Stimulated activated naive CD8-positive, alpha-beta T cell treated with anti-CD3 and anti-CD28 coated beads, Interleukin-15, amount 100 ng/mL, for 72 hours (primary cell): Measurements from ENCODE around the gene TIPIN.
"Not testable (repeated sequence)": the region's sequence is repeated elsewhere in the genome, so short reads cannot be mapped to it uniquely, and the experiment has no call there.

Source experiments
- ATAC-seq: fragments of 150-1000 bp; cut with Tn5 transposase; 2 replicates; pipeline ENCODE4 v1.10.0; 2021; ENCODE audit warnings: mild to moderate bottlenecking, moderate library complexity
- DNase-seq, 2 donors: peaks; one replicate each; pipeline ENCODE4 v3.0.0; 2021 to 2022
- H3K27ac Mint-ChIP-seq, 2 donors: one replicate each; pipeline ENCODE4 v1.8.0; 2022; ENCODE audit warnings: mild to moderate bottlenecking in 2 of 2, mixed read lengths in 2 of 2, moderate library complexity in 2 of 2
- H3K27me3 Mint-ChIP-seq: one replicate; pipeline ENCODE4 v1.8.0; 2022; ENCODE audit warnings: mixed read lengths
- H3K4me1 Mint-ChIP-seq: one replicate; pipeline ENCODE4 v1.8.0; 2022; ENCODE audit warnings: mild to moderate bottlenecking, mixed read lengths
- H3K4me3 Mint-ChIP-seq, 2 donors: one replicate each; pipeline ENCODE4 v1.8.0; 2022; ENCODE audit warnings: mild to moderate bottlenecking in 2 of 2, mixed read lengths in 2 of 2, moderate library complexity in 1 of 2
- H3K9me3 Mint-ChIP-seq, 2 donors: one replicate each; pipeline ENCODE4 v1.8.0; 2022; ENCODE audit warnings: mixed read lengths in 2 of 2

TIPIN gene

GRCh38 chr15:66389098-66389858 is 32.8 kb upstream of the TIPIN start:
- Mint-ChIP-seq H3K9me3 (no peaks in the 10 kb centered on the region), H3K27me3 (no peaks in the 10 kb centered on the region), H3K4me3 (peak overlapping the region; percentile 93 to 98), H3K27ac (peak overlapping the region; percentile 35 to 72), H3K4me1 (peaks cover 79% of the 10 kb centered on the region)
- no peak for ATAC-seq
- DNase-seq = no peak

GRCh38 chr15:66388576-66388975 is 32.1 kb upstream of the TIPIN start:
- Mint-ChIP-seq H3K27me3 (no peaks in the 10 kb centered on the region), H3K4me3 (peak overlapping the region; percentile 93 to 98), H3K27ac (peak overlapping the region in 1 of 2 donors; percentile 35), H3K9me3 (no peaks in the 10 kb centered on the region), H3K4me1 (peaks cover 72% of the 10 kb centered on the region)
- ATAC-seq (no peak), DNase-seq (no peak)

GRCh38 chr15:66388043-66388363 is 31.5 kb upstream of the TIPIN start:
- no peaks in the 10 kb centered on the region for H3K9me3 Mint-ChIP-seq
- no peak for ATAC-seq
- no peak for DNase-seq
- peak overlapping the region; percentile 87 to 96 for H3K27ac Mint-ChIP-seq
- H3K4me3 Mint-ChIP-seq = peak overlapping the region; percentile 93 to 98
- H3K4me1 Mint-ChIP-seq = peaks cover 66% of the 10 kb centered on the region
- no peaks in the 10 kb centered on the region for H3K27me3 Mint-ChIP-seq

GRCh38 chr15:66387163-66388042 is 30.9 kb upstream of the TIPIN start:
- Mint-ChIP-seq H3K4me1 (peaks cover 60% of the 10 kb centered on the region), H3K27ac (peak overlapping the region; percentile 91 to 96), H3K27me3 (no peaks in the 10 kb centered on the region), H3K9me3 (no peaks in the 10 kb centered on the region), H3K4me3 (peak overlapping the region; percentile 93 to 98)
- ATAC-seq (peak; percentile 70), DNase-seq (peak; percentile 73 to 79)

GRCh38 chr15:66386204-66387123 is 30.0 kb upstream of the TIPIN start, which contains the start of gene MAP2K1:
TSS of gene MAP2K1 (plus strand) at chr15:66386912. CDS start at chr15:66387348, 436 bp downstream.
- H3K4me3 Mint-ChIP-seq = peak within 1 kb of the TSS; percentile 93 to 98
- DNase-seq = peak; percentile 97 to 98
- H3K27me3 Mint-ChIP-seq = no peaks in the 10 kb centered on the region
- peak; percentile 88 for ATAC-seq
- H3K4me1 Mint-ChIP-seq = peaks cover 51% of the 10 kb centered on the region
- no peaks in the 10 kb centered on the region for H3K9me3 Mint-ChIP-seq
- peak within 1 kb of the TSS; percentile 99 to 100 for H3K27ac Mint-ChIP-seq

- not testable (repeated sequence) for ATAC-seq, H3K27me3 Mint-ChIP-seq, H3K4me3 Mint-ChIP-seq, DNase-seq, H3K27ac Mint-ChIP-seq, H3K9me3 Mint-ChIP-seq
- H3K4me1 Mint-ChIP-seq = peaks cover 13% of the 10 kb centered on the region
Measured at GRCh38 chr15:66381376-66381775, 24.9 kb upstream of the TIPIN start.

- H3K27me3 Mint-ChIP-seq = no peaks in the 10 kb centered on the region
- H3K27ac Mint-ChIP-seq = peak overlapping the region in 1 of 2 donors; percentile 22
- H3K4me1 Mint-ChIP-seq = no peaks in the 10 kb centered on the region
- H3K4me3 Mint-ChIP-seq = no peak overlapping the region
- no peaks in the 10 kb centered on the region for H3K9me3 Mint-ChIP-seq
- DNase-seq (no peak), ATAC-seq (no peak)
Measured at GRCh38 chr15:66378814-66379430, 22.4 kb upstream of the TIPIN start.

GRCh38 chr15:66374179-66374578 is 17.7 kb upstream of the TIPIN start:
- Mint-ChIP-seq H3K4me3 (no peak overlapping the region), H3K27me3 (no peaks in the 10 kb centered on the region), H3K27ac (no peak overlapping the region), H3K9me3 (no peaks in the 10 kb centered on the region), H3K4me1 (peaks cover 19% of the 10 kb centered on the region)
- DNase-seq (no peak), ATAC-seq (no peak)

GRCh38 chr15:66369773-66370651 is 13.5 kb upstream of the TIPIN start:
- DNase-seq (peak; percentile 31 to 62), ATAC-seq (peak; percentile 95)
- peak overlapping the region; percentile 64 to 71 for H3K4me3 Mint-ChIP-seq
- H3K27me3 Mint-ChIP-seq = no peaks in the 10 kb centered on the region
- H3K9me3 Mint-ChIP-seq = no peaks in the 10 kb centered on the region
- H3K27ac Mint-ChIP-seq = peak overlapping the region; percentile 98 to 100
- H3K4me1 Mint-ChIP-seq = peaks cover 19% of the 10 kb centered on the region

- Mint-ChIP-seq H3K4me1 (peaks cover 9% of the 10 kb centered on the region), H3K27me3 (no peaks in the 10 kb centered on the region), H3K27ac (no peak overlapping the region), H3K4me3 (no peak overlapping the region), H3K9me3 (no peaks in the 10 kb centered on the region)
- DNase-seq (no peak), ATAC-seq (no peak)
Measured at GRCh38 chr15:66364944-66365528, 8.6 kb upstream of the TIPIN start.

GRCh38 chr15:66362776-66363175 is 6.3 kb upstream of the TIPIN start:
- Mint-ChIP-seq H3K4me1 (no peaks in the 10 kb centered on the region), H3K27me3 (no peaks in the 10 kb centered on the region), H3K9me3 (no peaks in the 10 kb centered on the region), H3K27ac (no peak overlapping the region), H3K4me3 (no peak overlapping the region)
- ATAC-seq = no peak
- no peak for DNase-seq

- DNase-seq, H3K9me3 Mint-ChIP-seq, H3K4me1 Mint-ChIP-seq, ATAC-seq, H3K27me3 Mint-ChIP-seq, H3K4me3 Mint-ChIP-seq, H3K27ac Mint-ChIP-seq: not testable (repeated sequence)
Measured at GRCh38 chr15:66361745-66362460, 5.4 kb upstream of the TIPIN start.

- H3K27me3 Mint-ChIP-seq = no peaks in the 10 kb centered on the region
- no peak overlapping the region for H3K4me3 Mint-ChIP-seq
- DNase-seq (no peak), ATAC-seq (no peak)
- H3K4me1 Mint-ChIP-seq = peaks cover 27% of the 10 kb centered on the region
- no peaks in the 10 kb centered on the region for H3K9me3 Mint-ChIP-seq
- H3K27ac Mint-ChIP-seq = no peak overlapping the region
Measured at GRCh38 chr15:66359740-66360139, 3.3 kb upstream of the TIPIN start.
